Osteoblast (primary cell): ENCODE results near the gene AUTS2. TPM values are rescaled to one million over a fixed set of nuclear protein-coding genes. Genes with fewer than 3 reads are reported as not detected.

Experiments
- DNase-seq: peaks from one replicate; pipeline ENCODE4 v3.0.0; 2011; ENCODE audit warnings: low spot score, mixed read lengths; ENCODE audit not compliant: insufficient read length; ENCODE audit errors: missing footprints
- H2AFZ ChIP-seq: 2 replicates; pipeline ENCODE4 v1.6.0; 2011; ENCODE audit warnings: mild to moderate bottlenecking, low read length
- H3K27ac ChIP-seq: 2 replicates; pipeline ENCODE4 v1.5.1; 2011; ENCODE audit warnings: mild to moderate bottlenecking, low read depth, low read length, moderate library complexity
- H3K27me3 ChIP-seq: 2 replicates; pipeline ENCODE4 v1.6.0; 2012; ENCODE audit warnings: mild to moderate bottlenecking, control low read depth, inconsistent platforms, low read length, moderate library complexity; ENCODE audit not compliant: insufficient read depth
- H3K36me3 ChIP-seq: 2 replicates; pipeline ENCODE4 v1.5.1; 2011; ENCODE audit warnings: mild to moderate bottlenecking, low read length, control low read depth, moderate library complexity; ENCODE audit not compliant: insufficient read depth
- H3K4me1 ChIP-seq: 2 replicates; pipeline ENCODE4 v1.5.1; 2011; ENCODE audit warnings: mild to moderate bottlenecking, low read length, control low read depth, moderate library complexity; ENCODE audit not compliant: insufficient read depth
- H3K4me2 ChIP-seq: 2 replicates; pipeline ENCODE4 v1.6.0; 2011; ENCODE audit warnings: mild to moderate bottlenecking, low read length; ENCODE audit not compliant: insufficient read depth
- H3K4me3 ChIP-seq: fragments of 200-600 bp; sonication (generic); 3 replicates; pipeline ENCODE4 v1.5.1; 2012; ENCODE audit warnings: mild to moderate bottlenecking, low read length, inconsistent platforms; ENCODE audit not compliant: insufficient read depth
- H3K79me2 ChIP-seq: 2 replicates; pipeline ENCODE4 v1.6.0; 2012; ENCODE audit warnings: mild to moderate bottlenecking, low read length, control low read depth, inconsistent platforms; ENCODE audit not compliant: insufficient read depth
- H3K9me3 ChIP-seq: 2 replicates; pipeline ENCODE4 v1.5.1; 2011; ENCODE audit warnings: low read depth, low read length, control low read depth
- H4K20me1 ChIP-seq: 2 replicates; pipeline ENCODE4 v1.6.0; 2012; ENCODE audit warnings: mild to moderate bottlenecking, low read length, control low read depth; ENCODE audit not compliant: insufficient read depth
- CTCF ChIP-seq: IDR thresholded peaks from 2 replicates; pipeline ENCODE4 v1.5.1; 2011; ENCODE audit warnings: mild to moderate bottlenecking, low read depth, low read length, moderate library complexity; ENCODE audit errors: extremely low read depth
- total RNA-seq: library from RNA; depleted of rRNA; stranded (reverse); fragments of >200 nt; gene quantifications from 2 replicates; pipeline ENCODE4 v1.2.3, GENCODE V29; 2012

AUTS2 gene
- total RNA-seq, 1 donor, result 15.2 TPM

DNA sequence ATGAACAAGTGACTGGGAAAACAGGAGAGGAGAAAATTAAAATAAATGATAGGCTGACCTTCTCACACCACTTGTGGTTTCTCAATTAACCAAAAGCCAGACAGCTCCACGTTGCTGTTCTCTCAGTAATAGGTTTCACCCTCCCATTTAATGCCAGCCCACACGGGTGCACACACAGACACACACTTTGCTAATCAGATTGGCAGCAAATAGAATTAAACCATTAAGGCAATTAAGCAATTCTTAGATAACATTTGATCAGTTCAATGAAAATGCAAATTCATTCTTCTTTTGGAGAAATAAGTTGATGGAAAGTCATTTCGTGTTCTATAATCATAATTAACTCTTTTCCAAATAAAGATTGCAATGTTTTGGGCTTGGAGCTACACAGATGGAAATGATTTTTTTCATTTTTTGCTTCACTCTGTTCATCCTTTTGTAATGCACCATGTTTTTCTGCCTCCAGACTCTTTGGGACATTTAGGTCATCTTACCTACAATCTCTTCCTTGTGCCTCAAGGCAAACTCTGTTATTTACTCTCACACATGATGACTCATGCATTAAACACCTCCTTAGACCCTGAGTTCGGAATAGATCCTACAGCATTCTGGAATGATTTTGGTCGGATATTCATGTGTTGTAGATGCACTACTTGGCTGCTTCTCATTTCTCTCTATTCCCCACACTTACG is 700.7 kb downstream of the AUTS2 start:
- Histone ChIP-seq H3K4me3 (no peak overlapping the region), H3K4me1 (no peaks in the 10 kb centered on the region)
- no peak for TF ChIP-seq CTCF

DNA sequence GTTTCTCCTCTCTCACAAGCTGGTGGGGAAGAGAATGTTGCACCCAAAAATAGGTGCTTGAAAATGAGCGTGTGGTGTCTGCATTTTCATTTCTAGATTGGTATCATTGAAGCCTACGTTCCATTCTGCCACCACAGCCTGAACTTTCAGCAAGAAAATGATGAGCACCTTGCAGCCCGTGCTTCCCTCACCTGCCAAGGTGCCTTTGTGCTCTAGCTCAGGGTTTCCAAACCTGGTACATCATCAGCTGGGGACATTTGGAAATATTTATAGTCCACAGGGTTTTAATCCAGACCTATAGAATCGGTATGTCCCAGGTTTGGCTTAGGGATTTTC is 701.2 kb downstream of the AUTS2 start:
- H3K27ac ChIP-seq, result no peak overlapping the region
- no peak for DNase-seq
- H3K79me2 ChIP-seq, result no peaks in the 10 kb centered on the region
- no peaks in the 10 kb centered on the region for H3K36me3 ChIP-seq
- H3K4me3 ChIP-seq, result no peak overlapping the region
- TF ChIP-seq CTCF, result no peak
- H3K4me1 ChIP-seq, result no peaks in the 10 kb centered on the region
- H3K4me2 ChIP-seq, result no peak overlapping the region
- H3K27me3 ChIP-seq, result no peaks in the 10 kb centered on the region
- no peaks in the 10 kb centered on the region for H4K20me1 ChIP-seq
- no peak overlapping the region for H2AFZ ChIP-seq
- H3K9me3 ChIP-seq, result no peaks in the 10 kb centered on the region

More for the DNA sequence above, 700.7 kb downstream of the AUTS2 start:
- H3K9me3 ChIP-seq, result no peaks in the 10 kb centered on the region
- H4K20me1 ChIP-seq, result no peaks in the 10 kb centered on the region
- H3K79me2 ChIP-seq, result no peaks in the 10 kb centered on the region
- no peak overlapping the region for H2AFZ ChIP-seq
- no peak for DNase-seq
- H3K4me2 ChIP-seq, result no peak overlapping the region
- no peak overlapping the region for H3K27ac ChIP-seq
- H3K27me3 ChIP-seq, result no peaks in the 10 kb centered on the region
- H3K36me3 ChIP-seq, result no peaks in the 10 kb centered on the region

DNA sequence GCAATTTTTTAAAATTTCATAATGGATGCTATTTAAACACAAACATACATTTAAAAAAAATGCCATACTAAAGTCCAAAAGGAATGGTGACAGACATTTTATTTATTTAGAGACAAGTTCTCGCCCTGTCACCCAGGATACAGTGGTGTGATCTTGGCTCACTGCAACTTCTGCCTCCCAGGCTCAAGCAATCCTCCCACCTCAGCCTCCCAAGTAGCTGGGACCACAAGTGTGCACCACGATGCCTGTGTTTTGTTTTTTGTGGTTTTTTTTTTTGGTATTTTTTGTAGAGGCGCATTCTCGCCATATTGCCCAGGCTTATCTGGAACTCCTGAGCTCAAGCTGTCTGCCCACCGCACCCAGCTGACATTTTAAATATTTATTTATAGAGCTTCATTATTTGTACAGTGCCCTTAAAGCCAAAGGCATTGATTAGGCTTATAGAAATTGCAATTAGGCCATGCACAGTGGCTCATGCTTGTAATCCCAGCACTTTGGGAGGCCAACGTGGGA is 703.5 kb downstream of the AUTS2 start:
- Histone ChIP-seq H3K4me1 (no peaks in the 10 kb centered on the region), H3K4me3 (no peak overlapping the region), H3K27me3 (no peaks in the 10 kb centered on the region), H3K27ac (no peak overlapping the region), H4K20me1 (no peaks in the 10 kb centered on the region), H2AFZ (no peak overlapping the region), H3K36me3 (no peaks in the 10 kb centered on the region), H3K4me2 (no peak overlapping the region), H3K9me3 (no peaks in the 10 kb centered on the region), H3K79me2 (no peaks in the 10 kb centered on the region)
- TF ChIP-seq CTCF, result no peak
- no peak for DNase-seq

DNA sequence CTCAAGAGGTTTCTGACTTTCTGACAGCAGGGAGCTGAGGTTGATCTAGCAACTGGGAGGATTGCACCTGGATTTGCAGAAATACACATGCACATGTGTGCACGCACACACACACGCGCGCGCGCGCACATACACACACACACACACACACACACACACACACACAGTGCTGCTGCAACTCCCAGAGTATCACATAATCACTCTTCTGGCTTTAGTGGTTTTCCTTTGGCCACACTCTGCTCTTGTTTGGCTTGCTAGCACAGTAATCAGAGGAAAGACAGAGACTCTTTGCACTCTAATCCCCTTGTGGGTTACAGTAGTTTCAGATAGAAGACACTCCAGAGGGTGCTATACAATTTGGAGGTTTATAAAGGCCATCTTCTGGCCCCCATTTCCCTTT is 705.0 kb downstream of the AUTS2 start:
- H3K79me2 ChIP-seq, result no peaks in the 10 kb centered on the region
- no peak for DNase-seq

More for the DNA sequence above, 705.0 kb downstream of the AUTS2 start:
- no peaks in the 10 kb centered on the region for H3K9me3 ChIP-seq
- no peak overlapping the region for H2AFZ ChIP-seq
- no peaks in the 10 kb centered on the region for H3K27me3 ChIP-seq
- H3K4me1 ChIP-seq, result no peaks in the 10 kb centered on the region
- H3K4me2 ChIP-seq, result no peak overlapping the region
- H4K20me1 ChIP-seq, result no peaks in the 10 kb centered on the region
- no peaks in the 10 kb centered on the region for H3K36me3 ChIP-seq
- no peak for TF ChIP-seq CTCF
- no peak overlapping the region for H3K27ac ChIP-seq
- H3K4me3 ChIP-seq, result no peak overlapping the region
